BJ (cell line): Measurements from ENCODE around the gene DCLRE1C. TPM values are rescaled to one million over a fixed set of nuclear protein-coding genes. Genes with fewer than 3 reads are reported as not detected.
"Not testable (repeated sequence)": the region's sequence is repeated elsewhere in the genome, so short reads cannot be mapped to it uniquely, and the experiment has no call there.

Source experiments
- CTCF ChIA-PET: fragments of 350-600 bp; formaldehyde crosslinking; extraction: SDS; loops from one replicate; lab custom pipeline; 2021; ENCODE audit warnings: antibody characterized with exemption, inconsistent platforms; lab: Yijun Ruan, JAX
- POLR2A ChIA-PET: fragments of 300-600 bp; sonication (Branson Sonifier 250); formaldehyde crosslinking; extraction: SDS; loops from one replicate; lab custom pipeline; 2021; ENCODE audit warnings: antibody characterized with exemption; lab: Charles Lee
- DNase-seq: peaks from one replicate; pipeline ENCODE4 v3.0.0-alpha.2; 2011; ENCODE audit warnings: low read depth
- H3K27me3 ChIP-seq: 2 replicates; pipeline ENCODE4 v1.6.0; 2011; ENCODE audit warnings: low read length; ENCODE audit not compliant: control insufficient read depth, insufficient read depth
- H3K36me3 ChIP-seq: 2 replicates; pipeline ENCODE4 v1.5.1; 2011; ENCODE audit warnings: low read length; ENCODE audit not compliant: control insufficient read depth, insufficient read depth
- H3K4me3 ChIP-seq: 2 replicates; pipeline ENCODE4 v1.5.1; 2011; ENCODE audit warnings: low read depth, mild to moderate bottlenecking, control low read depth, low read length
- CTCF ChIP-seq: IDR thresholded peaks from 2 replicates; pipeline ENCODE4 v1.5.1; 2011; ENCODE audit warnings: low read depth, mild to moderate bottlenecking, control low read depth, inconsistent platforms, low read length, moderate library complexity; ENCODE audit not compliant: insufficient read depth
- polyA plus RNA-seq: library from polyadenylated mRNA; depleted of rRNA; stranded (reverse); fragments of >200 nt; gene quantifications from 2 replicates; pipeline ENCODE4 v1.2.3, GENCODE V29; 2011

DCLRE1C gene
- polyA plus RNA-seq, 1 experiment: 4.1 TPM

GRCh38 chr10:14910953-14911352 is 42.9 kb downstream of the DCLRE1C start:
- ChIA-PET CTCF (no interaction called here), POLR2A (no interaction called here)
- H3K4me3 ChIP-seq: no peak overlapping the region
- no peak for TF ChIP-seq CTCF
- H3K36me3 ChIP-seq: peaks cover 4% of the 10 kb centered on the region
- DNase-seq: no peak
- H3K27me3 ChIP-seq: no peaks in the 10 kb centered on the region

DNA sequence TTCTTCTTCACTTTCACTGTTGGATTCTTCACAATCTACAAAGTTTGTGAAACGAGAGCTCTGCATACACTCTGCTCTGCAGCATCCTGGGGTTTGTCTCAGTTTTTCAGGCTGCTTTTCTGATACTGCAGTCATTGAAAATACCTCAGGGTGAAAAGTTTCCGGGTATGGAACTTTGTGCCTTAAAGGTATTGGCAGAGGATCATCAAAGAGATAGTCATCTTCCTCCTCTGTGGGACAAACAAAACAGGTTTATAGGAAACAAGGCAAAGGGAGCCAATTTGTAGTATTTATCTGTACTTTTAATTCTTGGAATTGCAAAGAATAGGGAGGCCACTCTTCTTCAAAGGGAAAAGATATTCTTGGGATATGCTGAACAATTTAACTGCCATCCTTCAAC is 44.8 kb downstream of the DCLRE1C start:
- Histone ChIP-seq H3K27me3 (no peaks in the 10 kb centered on the region), H3K4me3 (no peak overlapping the region), H3K36me3 (peaks cover 5% of the 10 kb centered on the region)
- CTCF ChIA-PET: no interaction called here
- TF ChIP-seq CTCF: no peak
- no peak for DNase-seq
- POLR2A ChIA-PET: no interaction called here

- CTCF ChIA-PET: interaction anchor here (1.9 kb wide), 1 partner anchor 9 kb away, joined by 5 read pairs; no protein-coding TSS in a partner anchor
Measured at GRCh38 chr10:14907591-14907990, 46.3 kb downstream of the DCLRE1C start.

DNA sequence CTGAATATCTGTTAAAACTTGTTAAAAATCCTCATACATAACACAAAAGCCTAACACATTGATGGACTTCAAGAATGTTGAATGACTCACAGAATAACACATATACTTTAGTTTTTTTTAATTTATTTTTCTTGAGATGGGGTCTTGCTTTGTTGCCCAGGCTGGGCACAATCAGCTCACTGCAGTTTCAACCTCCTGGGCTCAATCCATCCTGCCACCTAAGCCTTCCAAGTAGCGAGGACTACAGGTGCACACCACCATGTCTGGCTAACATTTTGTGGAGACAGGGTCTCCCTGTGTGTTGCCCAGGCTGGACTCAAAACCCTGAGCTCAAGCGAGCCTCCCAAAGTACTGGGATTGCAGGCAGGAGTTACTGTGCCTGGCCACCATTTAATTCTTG is 47.1 kb downstream of the DCLRE1C start:
- Histone ChIP-seq H3K4me3 (no peak overlapping the region), H3K27me3 (no peaks in the 10 kb centered on the region), H3K36me3 (peaks cover 5% of the 10 kb centered on the region)
- no peak for DNase-seq
- CTCF ChIA-PET: interaction anchor here (1.9 kb wide), 1 partner anchor 8 kb away, joined by 5 read pairs; no protein-coding TSS in a partner anchor
- POLR2A ChIA-PET: no interaction called here
- TF ChIP-seq CTCF: no peak

More at GRCh38 chr10:14907591-14907990, 46.3 kb downstream of the DCLRE1C start:
- H3K4me3 ChIP-seq, H3K36me3 ChIP-seq, DNase-seq, H3K27me3 ChIP-seq, POLR2A ChIA-PET: not testable (repeated sequence)

DNA sequence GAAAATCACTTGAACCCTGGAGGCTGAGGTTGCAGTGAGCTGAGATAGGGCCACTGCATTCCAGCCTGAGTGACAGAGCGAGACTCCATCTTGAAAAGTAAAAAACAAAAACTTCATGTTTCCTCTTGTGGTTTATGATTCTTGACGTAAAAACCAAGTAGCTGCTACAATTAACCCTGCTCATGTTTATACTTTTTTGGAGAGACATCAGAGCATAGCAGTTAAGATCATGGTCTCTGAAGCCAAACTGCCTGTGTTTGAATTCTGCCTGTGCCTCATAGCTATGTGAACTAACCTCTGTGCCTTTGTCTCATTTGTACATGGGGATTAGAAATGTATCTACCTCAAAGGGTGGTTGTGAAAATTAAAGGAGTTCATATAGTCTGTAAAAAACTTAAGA is 48.0 kb downstream of the DCLRE1C start:
- peaks cover 3% of the 10 kb centered on the region for H3K36me3 ChIP-seq
- TF ChIP-seq CTCF: no peak
- CTCF ChIA-PET: interaction anchor here (0.5 to 2.1 kb wide), 6 partner anchors 13 to 408 kb away, joined by 3 to 7 read pairs (median 4); no protein-coding TSS in a partner anchor
- no peak for DNase-seq
- POLR2A ChIA-PET: interaction anchor here (0.6 kb wide), 1 partner anchor 49 kb away, joined by 3 read pairs; no protein-coding TSS in a partner anchor
- no peak overlapping the region for H3K4me3 ChIP-seq
- H3K27me3 ChIP-seq: no peaks in the 10 kb centered on the region

DNA sequence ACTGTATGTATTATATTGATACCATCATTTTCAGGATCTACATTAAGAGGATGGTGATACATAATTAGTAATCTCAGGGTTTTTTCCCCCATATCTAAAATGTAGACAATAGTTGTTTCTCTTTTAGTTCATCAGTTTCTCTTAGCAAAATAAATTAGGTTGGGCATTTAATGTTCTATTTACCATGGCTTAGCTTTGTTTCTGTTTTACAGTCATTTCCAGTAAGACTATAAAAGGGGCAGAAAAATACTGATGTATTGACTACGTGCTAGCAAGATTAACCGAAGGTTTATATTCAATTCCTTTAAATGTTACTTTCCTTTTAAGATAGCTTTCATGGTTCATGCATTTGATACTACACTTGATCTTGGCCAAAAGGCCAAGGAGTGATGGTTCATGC is 49.0 kb downstream of the DCLRE1C start:
- TF ChIP-seq CTCF: no peak
- no peaks in the 10 kb centered on the region for H3K27me3 ChIP-seq
- no peak overlapping the region for H3K4me3 ChIP-seq
- H3K36me3 ChIP-seq: peaks cover 3% of the 10 kb centered on the region
- no peak for DNase-seq
- POLR2A ChIA-PET: no interaction called here
- CTCF ChIA-PET: interaction anchor here (1.4 to 2.1 kb wide), 6 partner anchors 12 to 407 kb away, joined by 3 to 7 read pairs (median 4); no protein-coding TSS in a partner anchor
